ENCODE measurements around the gene APOL3.

- TF ChIP-seq, protein P1, sequence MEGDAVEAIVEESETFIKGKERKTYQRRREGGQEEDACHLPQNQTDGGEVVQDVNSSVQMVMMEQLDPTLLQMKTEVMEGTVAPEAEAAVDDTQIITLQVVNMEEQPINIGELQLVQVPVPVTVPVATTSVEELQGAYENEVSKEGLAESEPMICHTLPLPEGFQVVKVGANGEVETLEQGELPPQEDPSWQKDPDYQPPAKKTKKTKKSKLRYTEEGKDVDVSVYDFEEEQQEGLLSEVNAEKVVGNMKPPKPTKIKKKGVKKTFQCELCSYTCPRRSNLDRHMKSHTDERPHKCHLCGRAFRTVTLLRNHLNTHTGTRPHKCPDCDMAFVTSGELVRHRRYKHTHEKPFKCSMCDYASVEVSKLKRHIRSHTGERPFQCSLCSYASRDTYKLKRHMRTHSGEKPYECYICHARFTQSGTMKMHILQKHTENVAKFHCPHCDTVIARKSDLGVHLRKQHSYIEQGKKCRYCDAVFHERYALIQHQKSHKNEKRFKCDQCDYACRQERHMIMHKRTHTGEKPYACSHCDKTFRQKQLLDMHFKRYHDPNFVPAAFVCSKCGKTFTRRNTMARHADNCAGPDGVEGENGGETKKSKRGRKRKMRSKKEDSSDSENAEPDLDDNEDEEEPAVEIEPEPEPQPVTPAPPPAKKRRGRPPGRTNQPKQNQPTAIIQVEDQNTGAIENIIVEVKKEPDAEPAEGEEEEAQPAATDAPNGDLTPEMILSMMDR (IDR thresholded peaks at IDR 0.05) = no peak
- no peak for TF ChIP-seq POLR2A (IDR thresholded peaks at IDR 0.05)
Measured at GRCh38 chr22:36129071-36129470, 31.5 kb downstream of the APOL3 start.

All from uterus (tissue), 2 donors.